NCI-H526 treated with DMSO at 0.1 percent for 48 hours (cell line): Measurements from ENCODE around the gene RASSF5.
"Not testable (repeated sequence)": the region's sequence is repeated elsewhere in the genome, so short reads cannot be mapped to it uniquely, and the experiment has no call there.

Source experiments
- DNase-seq: peaks from one replicate; lab custom pipeline; 2025; lab: John Stamatoyannopoulos, UW

RASSF5 gene

DNA sequence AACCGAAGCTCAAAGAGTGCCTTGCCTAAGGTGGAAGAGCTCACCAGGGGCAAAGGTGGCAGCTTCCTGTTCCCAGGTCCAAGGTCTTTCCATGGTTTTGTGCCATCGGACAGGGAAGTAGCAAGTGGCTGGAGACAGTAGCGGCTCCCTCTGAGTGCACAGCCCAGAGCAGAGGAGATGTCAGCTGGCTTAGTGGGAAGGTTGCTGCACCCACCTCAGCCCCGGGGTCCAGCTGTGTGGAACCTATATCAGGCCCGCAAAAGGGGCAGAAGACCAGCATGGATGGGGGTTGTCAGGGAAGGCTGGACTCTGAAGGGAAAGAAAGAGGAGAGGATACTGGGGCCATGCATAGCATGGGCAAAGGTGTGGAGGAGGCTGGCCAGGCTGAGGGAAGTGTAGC is 30.2 kb upstream of the RASSF5 start:
- DNase-seq = no peak

DNA sequence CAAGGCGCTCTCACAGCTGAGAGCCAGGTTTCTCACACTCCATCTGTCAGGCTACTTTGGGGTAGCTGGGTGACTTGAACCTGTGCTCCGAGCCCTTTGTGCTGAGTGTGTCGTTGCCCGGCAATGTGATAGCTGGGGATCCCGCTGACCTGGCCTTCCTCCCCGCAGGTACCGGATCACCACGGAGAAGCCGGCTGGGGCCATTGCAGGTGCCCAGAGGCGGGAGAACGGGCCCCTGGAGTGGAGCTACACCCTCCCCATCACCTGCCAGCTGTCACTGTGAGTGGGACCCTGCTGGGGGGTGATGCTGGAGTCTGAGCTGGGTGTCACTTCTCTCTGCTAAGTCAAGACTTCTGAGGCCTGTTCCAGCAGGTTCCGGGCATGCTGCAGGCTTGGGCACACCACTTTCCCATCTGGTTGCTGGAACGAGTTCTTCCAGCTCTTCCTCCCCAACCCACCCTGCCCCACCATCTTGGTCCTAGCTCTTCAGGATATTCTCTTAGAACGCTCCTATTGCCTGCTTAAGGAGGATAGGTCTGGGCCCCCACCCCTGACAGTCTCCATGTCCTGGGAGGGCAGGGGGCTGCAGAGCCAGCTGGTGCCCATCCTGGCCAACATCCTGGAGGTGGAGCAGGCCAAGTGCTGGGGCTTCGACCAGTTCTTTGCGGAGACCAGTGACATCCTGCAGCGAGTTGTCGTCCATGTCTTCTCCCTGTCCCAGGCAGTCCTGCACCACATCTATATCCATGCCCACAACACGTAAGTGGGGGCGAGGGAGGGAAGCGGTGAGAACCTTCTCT is 29.6 kb upstream of the RASSF5 start:
- no peak for DNase-seq

- DNase-seq = no peak
These were observed 28.6 kb upstream of the RASSF5 start for GRCh38 chr1:206478746-206479145.

GRCh38 chr1:206479183-206480125 is 27.9 kb upstream of the RASSF5 start:
- DNase-seq = peak; percentile 6

- no peak for DNase-seq
These were observed 27.1 kb upstream of the RASSF5 start for GRCh38 chr1:206480211-206480610.

DNA sequence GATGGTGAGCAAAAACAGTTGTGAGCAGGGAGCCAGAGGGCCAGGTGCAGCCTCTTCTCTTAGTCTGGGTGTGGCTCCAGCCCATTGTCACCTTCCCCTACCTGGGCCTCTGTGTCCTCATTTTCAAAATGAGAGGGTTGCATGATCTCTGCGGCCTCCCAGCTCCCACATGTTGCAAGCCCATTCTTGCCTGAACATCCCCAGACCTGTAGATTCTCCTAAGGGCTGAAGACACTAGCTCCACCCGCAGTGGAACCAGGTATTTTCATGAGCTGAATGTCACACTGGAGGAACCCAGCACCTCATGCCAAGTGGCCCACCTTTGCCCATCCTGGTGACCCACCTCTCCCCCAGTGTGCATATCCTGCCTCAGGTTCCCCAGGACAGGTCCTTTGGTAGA is 24.7 kb upstream of the RASSF5 start:
- no peak for DNase-seq

DNA sequence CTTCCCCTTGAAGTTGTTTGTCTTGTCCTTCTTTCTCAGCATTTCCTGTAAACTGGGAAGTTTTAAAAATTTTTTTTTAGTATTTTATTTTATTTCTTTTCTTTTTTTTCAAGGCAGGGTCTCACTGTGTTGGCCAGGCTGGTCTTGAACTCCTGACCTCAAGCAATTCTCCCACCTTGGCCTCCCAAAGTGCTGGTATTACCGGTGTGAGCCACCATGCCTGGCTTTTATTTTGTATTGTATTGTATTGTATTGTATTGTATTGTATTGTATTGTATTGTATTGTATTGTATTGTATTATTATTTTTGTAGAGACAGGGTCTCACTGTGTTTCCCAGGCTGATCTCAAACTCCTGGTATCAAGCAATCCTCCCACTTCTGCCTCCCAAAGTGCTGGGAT is 23.5 kb upstream of the RASSF5 start:
- not testable (repeated sequence) for DNase-seq

GRCh38 chr1:206484901-206485300 is 22.4 kb upstream of the RASSF5 start:
- no peak for DNase-seq

DNA sequence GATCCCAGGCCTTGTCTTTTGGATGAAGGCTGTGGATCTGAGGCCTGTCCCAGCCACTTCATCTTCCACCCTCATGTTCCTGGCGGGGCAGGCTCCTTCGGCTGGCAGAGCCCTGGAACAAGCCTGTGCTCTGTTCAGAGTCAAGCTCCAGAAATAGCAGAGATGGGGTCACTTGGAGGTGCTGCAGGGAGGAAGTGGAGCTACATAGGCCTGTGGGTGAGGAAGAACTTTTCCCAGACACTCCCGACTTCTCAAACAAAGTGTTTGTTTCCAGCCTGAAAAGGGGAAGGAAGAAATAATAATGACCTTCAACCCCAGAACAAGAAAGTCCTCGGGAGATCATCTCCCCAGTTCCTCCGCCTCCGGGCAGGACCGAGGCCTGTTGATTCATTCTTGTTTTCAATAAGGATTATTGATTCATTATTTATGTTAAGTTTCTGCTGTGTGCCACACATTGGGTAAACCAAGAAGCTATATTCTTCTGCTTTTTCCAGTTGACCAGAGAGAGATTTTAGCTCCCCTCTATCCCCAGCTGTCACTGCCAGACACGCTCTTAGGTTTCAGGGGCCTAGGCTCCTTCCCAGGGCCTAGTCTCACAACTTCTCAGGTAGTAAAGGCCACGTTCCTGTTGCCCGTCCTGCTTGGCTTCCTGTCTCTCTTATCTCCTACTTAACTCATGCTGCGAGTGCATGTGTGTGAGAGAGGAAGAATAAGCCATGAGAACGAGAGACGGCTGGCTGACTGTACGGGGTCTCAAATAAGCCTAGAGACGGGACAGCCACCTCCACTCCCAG is 20.1 kb upstream of the RASSF5 start:
- no peak for DNase-seq

GRCh38 chr1:206487970-206488369 is 19.4 kb upstream of the RASSF5 start:
- DNase-seq = no peak

DNA sequence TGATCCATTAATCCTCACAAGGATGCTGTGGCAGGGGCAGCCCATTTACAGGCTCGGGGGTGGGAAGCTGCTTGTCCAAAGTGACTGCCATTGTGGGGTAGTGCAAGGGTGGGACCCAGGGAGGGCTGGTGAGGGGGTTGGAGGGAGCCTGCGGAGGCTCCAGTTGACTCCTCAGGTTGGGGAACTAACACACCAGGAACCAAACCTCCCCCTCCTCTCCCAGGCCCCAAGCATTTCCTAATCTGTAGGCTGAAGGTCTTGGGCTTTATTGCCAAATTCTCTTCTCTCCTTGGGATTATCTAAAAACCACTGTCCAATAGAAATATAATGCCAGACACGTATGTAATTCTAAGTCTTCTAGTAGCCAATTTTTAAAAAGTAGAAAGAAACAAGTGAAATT is 18.9 kb upstream of the RASSF5 start:
- DNase-seq = no peak

DNA sequence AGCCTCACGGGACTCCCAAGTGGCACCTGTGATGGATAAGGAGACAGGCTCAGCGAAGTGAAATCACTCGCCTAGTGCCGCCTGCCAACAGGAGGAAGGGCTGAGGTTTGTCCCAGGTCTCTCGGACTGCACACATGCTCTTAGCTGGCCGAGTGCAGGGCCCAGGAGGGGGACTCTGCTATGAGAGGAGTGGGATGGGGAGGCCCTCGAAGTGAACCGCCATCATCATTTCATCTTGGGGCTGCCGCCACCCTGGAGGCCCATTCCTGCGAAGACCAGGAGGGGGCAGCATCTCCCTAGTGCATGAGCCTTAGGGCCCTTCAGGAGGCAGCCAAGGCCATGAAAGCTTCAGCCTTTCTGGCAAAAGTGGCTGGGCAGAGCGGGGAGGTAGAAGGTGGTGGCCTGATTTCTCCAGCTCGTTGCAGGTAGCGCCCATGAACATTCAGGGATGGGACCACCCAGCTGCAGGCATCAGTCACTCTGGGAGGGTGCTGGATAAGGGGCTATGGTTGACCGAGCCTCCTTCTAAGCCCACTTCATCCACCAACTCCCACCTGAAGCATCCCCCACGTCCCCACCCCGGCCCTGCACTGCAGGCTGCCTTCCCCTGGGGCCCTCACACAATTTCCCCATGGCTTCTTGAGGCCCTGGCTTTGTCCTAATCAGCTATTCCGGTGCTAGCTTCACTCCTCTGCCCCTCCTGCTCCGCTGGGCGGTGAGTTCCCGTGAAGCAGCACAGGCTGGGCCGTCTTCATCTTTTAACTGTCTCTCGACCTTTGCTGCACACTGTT is 17.2 kb upstream of the RASSF5 start:
- no peak for DNase-seq

DNA sequence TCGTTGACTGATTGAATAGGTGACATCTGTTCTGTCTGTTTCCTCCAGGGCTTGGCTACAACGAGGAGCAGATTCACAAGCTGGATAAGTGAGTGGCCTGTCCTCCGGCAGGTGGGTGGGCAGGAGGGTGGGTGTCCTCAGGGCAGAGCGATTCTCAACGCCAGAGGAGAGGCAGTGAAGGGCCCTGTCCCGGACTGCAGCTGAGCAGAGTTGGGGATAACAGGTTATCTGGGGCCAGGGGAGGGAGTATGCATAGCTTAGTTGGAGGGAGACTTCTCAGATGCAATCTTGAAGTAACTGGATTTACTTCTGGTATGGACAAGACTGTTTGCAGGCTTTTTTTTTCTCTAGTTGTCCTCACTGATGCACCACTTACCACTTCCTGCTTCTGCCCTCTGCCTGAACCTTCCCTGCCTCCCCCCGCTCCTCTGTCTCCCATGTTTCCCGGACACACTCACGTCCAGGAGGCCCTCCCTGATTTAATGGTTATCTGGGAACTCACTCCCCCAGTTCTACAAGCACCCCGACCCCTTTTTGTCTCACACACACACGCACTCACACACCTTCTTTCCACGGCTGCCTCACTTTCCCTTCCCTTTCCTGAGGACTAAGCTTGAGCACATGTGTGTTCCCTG is 16.4 kb upstream of the RASSF5 start:
- DNase-seq = no peak

GRCh38 chr1:206491616-206492015 is 15.7 kb upstream of the RASSF5 start:
- no peak for DNase-seq

GRCh38 chr1:206492589-206492988 is 14.7 kb upstream of the RASSF5 start:
- no peak for DNase-seq

DNA sequence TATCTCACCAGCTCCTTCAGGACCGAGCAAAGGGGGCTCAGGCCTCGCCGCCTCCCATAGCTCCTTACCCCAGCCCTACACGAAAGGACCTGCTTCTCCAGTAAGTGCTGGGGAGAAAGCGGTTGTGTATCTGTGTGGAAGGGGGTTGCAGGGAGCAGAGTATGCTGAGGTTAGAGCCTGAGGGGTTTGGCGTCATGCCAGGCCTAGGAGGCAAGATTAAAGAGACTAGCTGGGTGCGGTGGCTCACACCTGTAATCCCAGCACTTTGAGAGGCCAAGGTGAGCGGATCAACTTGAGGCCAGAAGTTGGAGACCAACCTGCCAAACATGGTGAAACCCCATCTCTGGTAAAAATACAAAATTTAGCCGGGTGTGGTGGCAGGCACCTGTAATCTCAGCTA is 14.1 kb upstream of the RASSF5 start:
- no peak for DNase-seq

DNA sequence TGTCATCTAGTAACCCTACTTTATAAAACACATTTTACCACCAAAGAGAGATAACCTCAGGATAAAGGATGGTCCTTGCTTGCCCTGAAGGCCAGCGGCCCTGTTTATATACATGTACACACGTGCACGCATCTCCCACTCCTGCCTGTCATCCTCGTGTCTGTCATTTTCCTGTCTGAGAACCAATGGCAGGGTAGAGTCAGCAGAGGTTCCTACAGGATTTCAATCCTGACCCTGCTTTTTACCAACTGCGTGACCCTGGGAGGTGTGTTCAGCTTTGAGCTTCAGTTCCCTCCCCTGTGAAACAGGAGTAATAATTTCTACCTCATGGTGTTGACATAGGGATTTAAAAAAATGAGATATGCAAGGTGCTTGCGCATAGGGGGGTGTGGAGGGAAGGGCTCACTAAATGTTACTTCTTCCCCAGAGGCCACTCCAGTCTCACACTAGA is 12.3 kb upstream of the RASSF5 start:
- no peak for DNase-seq

GRCh38 chr1:206495493-206496046 is 11.8 kb upstream of the RASSF5 start:
- DNase-seq = peak; percentile 36

- no peak for DNase-seq
These were observed 11.1 kb upstream of the RASSF5 start for GRCh38 chr1:206496131-206496793.

DNA sequence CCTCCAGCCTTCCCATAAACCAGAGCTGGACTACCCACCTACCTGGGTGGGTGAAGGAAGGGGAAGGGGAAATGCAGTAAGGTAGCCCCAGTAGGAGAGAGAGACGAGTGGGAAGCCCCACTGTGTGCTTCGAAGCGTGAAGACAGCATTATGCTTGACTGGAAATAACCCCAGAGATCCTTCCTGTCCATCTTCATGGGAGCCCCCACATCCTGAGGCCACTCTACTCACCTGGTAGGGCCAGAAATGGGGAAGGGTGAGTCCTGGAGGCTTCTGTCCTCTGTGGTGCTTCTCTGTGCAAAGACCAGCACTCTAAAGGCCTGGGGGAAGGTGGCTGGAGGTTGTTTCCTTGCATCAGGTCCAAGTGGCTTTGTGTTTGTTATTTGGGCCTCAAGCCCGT is 10.0 kb upstream of the RASSF5 start:
- DNase-seq = no peak
